Peyer's patch (tissue), 4 donors: ENCODE results near the gene PGBD2.

Experiments
- CTCF ChIP-seq, 6 experiments: fragments of 450-650 bp in 4 of 6; fragments of 200-600 bp in 2 of 6; sonication (generic) in 1 of 6; IDR thresholded peaks; one replicate each; pipeline ENCODE4 v1.5.1; 2017 to 2019; ENCODE audit warnings: antibody characterized with exemption in 6 of 6, mild to moderate bottlenecking in 3 of 6, moderate library complexity in 1 of 6
- POLR2A ChIP-seq, 2 donors: fragments of 450-650 bp; IDR thresholded peaks; one replicate each; pipeline ENCODE4 v1.5.1; 2017; ENCODE audit warnings: antibody characterized with exemption in 2 of 2, mild to moderate bottlenecking in 2 of 2, moderate library complexity in 2 of 2

GRCh38 chr1:248905662-248906008 lies 400 bp upstream of the PGBD2 start:
- TF ChIP-seq POLR2A (IDR thresholded peaks at IDR 0.05), result no peak
- no peak for TF ChIP-seq CTCF (IDR thresholded peaks at IDR 0.05)
